IMR-90 (cell line): ENCODE measurements around the gene TTBK2. TPM values are rescaled to one million over a fixed set of nuclear protein-coding genes. Genes with fewer than 3 reads are reported as not detected.

Experiments used
- ATAC-seq: fragments of 200-7000 bp; cut with Tn5 transposase; 2 replicates; pipeline ENCODE4 v1.9.1; 2020; ENCODE audit warnings: low read depth, mild to moderate bottlenecking, moderate library complexity
- BruUV-seq: library from RNA; stranded (reverse); fragments of 400-500 nt; replicated peaks from 2 replicates; lab custom pipeline; 2021; lab: Mats Ljungman, UMichigan
- CTCF ChIA-PET: fragments of 300-600 bp; formaldehyde crosslinking; extraction: SDS; loops from one replicate; lab custom pipeline; 2021; ENCODE audit warnings: antibody characterized with exemption; lab: Yijun Ruan, JAX
- POLR2A ChIA-PET: fragments of 300-600 bp; sonication (Branson Sonifier 250); formaldehyde crosslinking; loops from one replicate; lab custom pipeline; 2022; ENCODE audit warnings: antibody characterized with exemption; ENCODE audit not compliant: unreplicated experiment; lab: Charles Lee
- DNase-seq: peaks from one replicate; pipeline ENCODE4 v3.0.0; 2013
- H2AFZ ChIP-seq: replicated peaks from 2 replicates; pipeline ENCODE3; 2013; ENCODE audit warnings: low read length, mild to moderate bottlenecking; ENCODE audit not compliant: poor library complexity
- H2AK5ac ChIP-seq: 2 replicates; pipeline ENCODE4 v1.6.1; 2013; ENCODE audit warnings: low read depth, low read length, inconsistent platforms
- H2AK9ac ChIP-seq: replicated peaks from 2 replicates; pipeline ENCODE3; 2013; ENCODE audit warnings: mild to moderate bottlenecking, low read depth, low read length, moderate library complexity; ENCODE audit not compliant: poor library complexity
- H2BK120ac ChIP-seq: 2 replicates; pipeline ENCODE4 v1.6.1; 2013; ENCODE audit warnings: low read depth, low read length, inconsistent platforms
- H2BK15ac ChIP-seq: 3 replicates; pipeline ENCODE4 v1.6.1; 2013; ENCODE audit warnings: low read depth, low read length, inconsistent platforms
- H2BK20ac ChIP-seq: 2 replicates; pipeline ENCODE4 v1.6.1; 2013; ENCODE audit warnings: low read depth, mild to moderate bottlenecking, inconsistent platforms, low read length, moderate library complexity
- H2BK5ac ChIP-seq: 2 replicates; pipeline ENCODE4 v1.6.1; 2013; ENCODE audit warnings: mild to moderate bottlenecking, low read depth, low read length, inconsistent platforms; ENCODE audit not compliant: poor library complexity, severe bottlenecking
- H3K14ac ChIP-seq: replicated peaks from 2 replicates; pipeline ENCODE4 v1.6.1; 2013; ENCODE audit warnings: low read depth, low read length, inconsistent platforms
- H3K18ac ChIP-seq: 2 replicates; pipeline ENCODE4 v1.6.1; 2013; ENCODE audit warnings: low read depth, low read length, control low read depth
- H3K23ac ChIP-seq: 2 replicates; pipeline ENCODE4 v1.6.1; 2013; ENCODE audit warnings: low read depth, low read length, inconsistent platforms
- H3K27ac ChIP-seq: 2 replicates; pipeline ENCODE4 v1.5.1; 2013; ENCODE audit warnings: mild to moderate bottlenecking, control low read depth, low read length; ENCODE audit not compliant: insufficient read depth
- H3K27me3 ChIP-seq: 2 replicates; pipeline ENCODE4 v1.6.1; 2013; ENCODE audit warnings: low read length; ENCODE audit not compliant: control insufficient read depth, insufficient read depth
- H3K36me3 ChIP-seq: 2 replicates; pipeline ENCODE4 v1.6.1; 2013; ENCODE audit warnings: low read length, mixed read lengths; ENCODE audit not compliant: control insufficient read depth, insufficient read depth
- H3K4ac ChIP-seq: 2 replicates; pipeline ENCODE4 v1.6.1; 2013; ENCODE audit warnings: low read depth, low read length, inconsistent platforms
- H3K4me1 ChIP-seq: 2 replicates; pipeline ENCODE4 v1.6.1; 2013; ENCODE audit warnings: low read length, mixed read lengths; ENCODE audit not compliant: control insufficient read depth, insufficient read depth
- H3K4me2 ChIP-seq: 2 replicates; pipeline ENCODE4 v1.6.1; 2013; ENCODE audit warnings: low read depth, mild to moderate bottlenecking, control low read depth, low read length, moderate library complexity
- H3K4me3 ChIP-seq: 2 replicates; pipeline ENCODE4 v1.5.1; 2013; ENCODE audit warnings: low read depth, mild to moderate bottlenecking, control low read depth, low read length, moderate library complexity; ENCODE audit not compliant: insufficient read depth
- H3K56ac ChIP-seq: 2 replicates; pipeline ENCODE4 v1.6.1; 2013; ENCODE audit warnings: low read length, inconsistent platforms; ENCODE audit not compliant: insufficient read depth; ENCODE audit errors: extremely low read depth
- H3K79me1 ChIP-seq, 2 experiments: 2 replicates each; pipeline ENCODE4 v1.6.1; 2013; ENCODE audit warnings: low read length in 2 of 2, inconsistent platforms in 1 of 2, low read depth in 1 of 2
- H3K9ac ChIP-seq: 2 replicates; pipeline ENCODE4 v1.6.1; 2013; ENCODE audit warnings: low read depth, low read length, control low read depth
- H3K9me1 ChIP-seq: 2 replicates; pipeline ENCODE4 v1.6.1; 2013; ENCODE audit warnings: low read length, inconsistent platforms; ENCODE audit not compliant: insufficient read depth
- H3K9me3 ChIP-seq: 2 replicates; pipeline ENCODE4 v1.6.1; 2013; ENCODE audit warnings: low read length; ENCODE audit not compliant: control insufficient read depth, insufficient read depth
- H4K20me1 ChIP-seq: 2 replicates; pipeline ENCODE4 v1.6.1; 2013; ENCODE audit warnings: low read length, inconsistent platforms; ENCODE audit not compliant: insufficient read depth
- H4K5ac ChIP-seq: 2 replicates; pipeline ENCODE4 v1.6.1; 2013; ENCODE audit warnings: mild to moderate bottlenecking, low read depth, low read length, control low read depth
- H4K8ac ChIP-seq, 2 experiments: 2 replicates each; pipeline ENCODE4 v1.6.1; 2013; ENCODE audit warnings: low read depth in 2 of 2, low read length in 2 of 2, control low read depth in 1 of 2, inconsistent platforms in 1 of 2
- H4K91ac ChIP-seq: 2 replicates; pipeline ENCODE4 v1.6.1; 2013; ENCODE audit warnings: low read depth, low read length, inconsistent platforms; ENCODE audit not compliant: insufficient read depth
- CHD1 ChIP-seq: IDR thresholded peaks from 2 replicates; pipeline ENCODE4 v1.6.1; 2012; ENCODE audit warnings: low read depth, low read length, improper control_type of control experiment
- RFX5 ChIP-seq: IDR thresholded peaks from 2 replicates; pipeline ENCODE4 v1.8.0; 2012; ENCODE audit warnings: low read depth, mild to moderate bottlenecking, low read length, moderate library complexity
- WGBS, 2 experiments: methylation state at CpG; one replicate each; pipeline versions ENCODE4 v1.1.5 to v1.1.7; 2013; ENCODE audit warnings: missing lambda C conversion rate in 2 of 2; ENCODE audit not compliant: insufficient read length in 1 of 2; ENCODE audit errors: extremely low coverage in 2 of 2; 5-methylcytosine and 5-hydroxymethylcytosine counted together
- dilution Hi-C: fragments of 300-500 bp; cut with HindIII; formaldehyde crosslinking; loops from one replicate; pipeline ENCODE4 v1.14.3; 2018; ENCODE audit warnings: low sequenced_read_pairs; ENCODE audit not compliant: unreplicated experiment
- in situ Hi-C: fragments of 300-500 bp; cut with MboI; formaldehyde crosslinking; loops from 3 replicates; pipeline ENCODE4 v1.14.3; 2019; ENCODE audit warnings: low sequenced_read_pairs, inconsistent platforms, mixed read lengths
- intact Hi-C: fragments of 100-400 bp; cut with micrococcal nuclease; formaldehyde crosslinking; loops from 2 replicates; pipeline ENCODE4 v1.10.0; 2022
- polyA plus RNA-seq, 3 experiments: library from polyadenylated mRNA; depleted of rRNA; stranded (reverse); fragments of >200 nt; gene quantifications; 2 replicates each; pipeline ENCODE4 v1.2.3, GENCODE V29; 2012; ENCODE audit warnings: low replicate concordance in 1 of 3
- total RNA-seq: library from RNA; depleted of rRNA; stranded (reverse); fragments of >200 nt; gene quantifications from 2 replicates; pipeline ENCODE4 v1.2.3, GENCODE V29; 2012

The TTBK2 gene
- total and polyA plus RNA-seq, 2 of the 4 experiments (the other 2 are of a cell fraction), result 2.4 to 3.2 TPM

DNA sequence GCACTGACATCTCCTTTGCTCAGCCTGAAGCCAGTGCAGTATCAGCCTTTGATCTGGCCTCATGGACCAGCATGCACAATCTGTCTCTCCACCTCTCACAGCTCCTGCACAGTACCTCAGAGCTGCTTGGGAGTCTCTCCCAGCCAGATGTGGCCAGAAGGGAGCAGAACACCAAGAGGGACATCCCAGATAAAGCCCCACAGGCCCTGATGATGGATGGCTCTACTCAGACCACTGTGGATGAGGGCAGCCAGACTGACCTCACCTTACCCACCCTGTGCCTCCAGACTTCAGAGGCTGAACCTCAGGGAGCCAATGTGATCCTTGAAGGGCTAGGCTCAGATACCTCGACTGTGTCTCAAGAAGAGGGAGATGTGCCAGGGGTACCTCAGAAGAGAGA, 228.0 kb downstream of the TTBK2 start:
- Histone ChIP-seq H2AFZ (no peak overlapping the region), H3K4me2 (no peak overlapping the region), H4K91ac (no peak overlapping the region), H2AK5ac (no peak overlapping the region), H3K56ac (no peak overlapping the region), H4K5ac (no peak overlapping the region), H4K8ac (no peak overlapping the region), H4K20me1 (no peaks in the 10 kb centered on the region), H3K4ac (no peak overlapping the region), H3K79me1 (no peaks in the 10 kb centered on the region), H3K14ac (no peak overlapping the region), H3K18ac (no peak overlapping the region), H3K9ac (no peak overlapping the region), H3K9me1 (peaks cover 28% of the 10 kb centered on the region; the same call in 1 of the 2 replicates), H2BK20ac (no peak overlapping the region), H3K27me3 (no peaks in the 10 kb centered on the region), H2BK15ac (no peak overlapping the region), H2BK5ac (no peak overlapping the region), H3K36me3 (peaks cover 29% of the 10 kb centered on the region), H3K27ac (no peak overlapping the region), H2AK9ac (no peak overlapping the region), H2BK120ac (no peak overlapping the region), H3K4me1 (no peaks in the 10 kb centered on the region), H3K4me3 (no peak overlapping the region), H3K23ac (no peak overlapping the region), H3K9me3 (no peaks in the 10 kb centered on the region)
- ATAC-seq (no peak), DNase-seq (no peak)
- in situ Hi-C loops (no loop called here), intact Hi-C loops (no loop called here), dilution Hi-C loops (no loop called here)
- BruUV-seq, result no TSS peak
- no CpG with 5 or more reads among the region's 1 CpG for WGBS, 2 experiments
- TF ChIP-seq RFX5, result no peak
- TF ChIP-seq CHD1, result no peak
- ChIA-PET POLR2A (no interaction called here), CTCF (no interaction called here)
